ENCODE measurements around the gene PLXDC1. TPM values are rescaled to one million over a fixed set of nuclear protein-coding genes. Genes with fewer than 3 reads are reported as not detected.

Gene PLXDC1
- total RNA-seq (10 to 100 TPM; 14.0 to 58.6 (median 32.3) TPM), polyA plus RNA-seq (10 to 100 TPM; 11.6 to 35.4 TPM)
- long read RNA-seq, donor 1, full-length matches to known transcripts: 17 of 57 reads
- long read RNA-seq, donor 1, partial matches to known transcripts: 6 of 57 reads
- long read RNA-seq, donor 1, other reads (novel, unspliced or antisense): 34 of 57 reads
- long read RNA-seq, donor 2: 0 reads
- long read RNA-seq, donor 3, full-length matches to known transcripts: 46 of 109 reads
- long read RNA-seq, donor 3, partial matches to known transcripts: 11 of 109 reads
- long read RNA-seq, donor 3, other reads (novel, unspliced or antisense): 52 of 109 reads

GRCh38 chr17:39151150-39151942 lies at the start of gene PLXDC1:
PLXDC1 (minus strand) TSS chr17:39151637; CDS start chr17:39151437, 200 bp downstream.
- peak within 1 kb of the TSS; percentile 55 to 63 for H3K27ac ChIP-seq

GRCh38 chr17:39200957-39201510 lies 49.6 kb upstream of the PLXDC1 start:
- WGBS, 3 donors: 22 to 34% (median 24%) methylated on average over 11 of the region's 11 CpGs
- Histone ChIP-seq H3K27ac (peak overlapping the region; percentile 93 to 97), H3K4me3 (peak overlapping the region; percentile 73), H3K27me3 (no peaks in the 10 kb centered on the region), H3K36me3 (no peaks in the 10 kb centered on the region), H3K9me3 (no peaks in the 10 kb centered on the region), H3K4me1 (ENCODE audit: insufficient read depth) (peaks cover 12% of the 10 kb centered on the region)
- no peak for TF ChIP-seq POLR2A (IDR thresholded peaks at IDR 0.05)
- TF ChIP-seq EP300 (IDR thresholded peaks at IDR 0.05): no peak
- TF ChIP-seq CTCF (IDR thresholded peaks at IDR 0.05): no peak
- intact Hi-C loops (cut with DNase I): no loop called here
- DNase-seq: no peak

More at GRCh38 chr17:39151150-39151942, at the start of gene PLXDC1:
- H3K9me3 ChIP-seq: no peaks in the 10 kb centered on the region
- H3K4me1 ChIP-seq (ENCODE audit: insufficient read depth): no peaks in the 10 kb centered on the region
- WGBS, 3 donors: 2 to 3% (median 2%) methylated on average over 23 to 67 of the region's 68 CpGs
- intact Hi-C loops (cut with DNase I): loop anchor here (5.0 to 10.0 kb wide), 7 partner anchors 49 to 397 kb away; partner anchors contain the start of genes LASP1 (in 1 of the 4) and PSMB3 (in 1 of the 4)
- peak within 1 kb of the TSS; percentile 68 for H3K4me3 ChIP-seq
- no peaks in the 10 kb centered on the region for H3K27me3 ChIP-seq
- DNase-seq: peak in 2 of 5 donors; percentile 50 to 65
- no peaks in the 10 kb centered on the region for H3K36me3 ChIP-seq
- TF ChIP-seq CTCF (IDR thresholded peaks at IDR 0.05) (no peak), POLR2A (IDR thresholded peaks at IDR 0.05) (no peak), EP300 (IDR thresholded peaks at IDR 0.05) (no peak)

- DNase-seq: peak; percentile 75 to 84 (median 83)
- WGBS, 3 donors: 0 to 1% (median 1%) methylated on average over 46 to 52 of the region's 52 CpGs
- H3K27ac ChIP-seq: peak within 1 kb of the TSS; percentile 93 to 97
- H3K36me3 ChIP-seq: no peaks in the 10 kb centered on the region
- intact Hi-C loops (cut with DNase I): no loop called here
- TF ChIP-seq POLR2A (IDR thresholded peaks at IDR 0.05) (peak; percentile 24), EP300 (IDR thresholded peaks at IDR 0.05) (no peak)
- H3K4me3 ChIP-seq: peak within 1 kb of the TSS; percentile 73
- no peaks in the 10 kb centered on the region for H3K9me3 ChIP-seq
- H3K4me1 ChIP-seq (ENCODE audit: insufficient read depth): peaks cover 12% of the 10 kb centered on the region
- H3K27me3 ChIP-seq: no peaks in the 10 kb centered on the region
Observed at GRCh38 chr17:39200070-39200879, 48.8 kb upstream of the PLXDC1 start, which contains the start of gene RPL19. RPL19 (plus strand) TSS chr17:39200283; CDS start chr17:39200345, 62 bp downstream.

- 0 to 1% (median 1%) methylated on average over 10 of the region's 10 CpGs for WGBS, 3 donors
- peak overlapping the region; percentile 93 to 97 for H3K27ac ChIP-seq
- intact Hi-C loops (cut with DNase I): loop anchor here in 1 of 4 donors (10.0 kb wide), 1 partner anchor 45 kb away; no protein-coding TSS in a partner anchor
Observed at GRCh38 chr17:39199820-39200069, 48.3 kb upstream of the PLXDC1 start.

More at GRCh38 chr17:39199820-39200069, 48.3 kb upstream of the PLXDC1 start:
- TF ChIP-seq POLR2A (IDR thresholded peaks at IDR 0.05) (peak; percentile 42), CTCF (IDR thresholded peaks at IDR 0.05) (no peak)
- Histone ChIP-seq H3K9me3 (no peaks in the 10 kb centered on the region), H3K36me3 (no peaks in the 10 kb centered on the region), H3K4me3 (peak overlapping the region; percentile 73), H3K27me3 (no peaks in the 10 kb centered on the region), H3K4me1 (ENCODE audit: insufficient read depth) (peaks cover 12% of the 10 kb centered on the region)
- peak; percentile 84 to 92 (median 89) for DNase-seq
